Lower leg skin (tissue), 3 donors: Measurements from ENCODE around the gene ARHGAP23.

Experiments used
- CTCF ChIP-seq, 3 donors: fragments of 450-650 bp; IDR thresholded peaks; one replicate each; pipeline ENCODE4 v1.5.1; 2016; ENCODE audit warnings: antibody characterized with exemption in 3 of 3, mild to moderate bottlenecking in 3 of 3, moderate library complexity in 2 of 3
- POLR2A ChIP-seq, 2 donors: fragments of 450-650 bp; IDR thresholded peaks; one replicate each; pipeline ENCODE4 v1.6.1; 2016 to 2017; ENCODE audit warnings: antibody characterized with exemption in 2 of 2, mild to moderate bottlenecking in 1 of 2, moderate library complexity in 1 of 2

GRCh38 chr17:38534498-38534885 lies 106.2 kb downstream of the ARHGAP23 start:
- no peak for TF ChIP-seq CTCF (IDR thresholded peaks at IDR 0.05)
- no peak for TF ChIP-seq POLR2A (IDR thresholded peaks at IDR 0.05)
